Activated CD4-positive, alpha-beta T cell treated with anti-CD3 and anti-CD28 coated beads for 24 hours (primary cell): ENCODE measurements around the gene GALNT9.

ENCODE experiments used
- DNase-seq, 2 donors: peaks; one replicate each; pipeline ENCODE4 v3.0.0-alpha.2; 2020; ENCODE audit warnings: low read depth in 2 of 2

GALNT9 gene

GRCh38 chr12:132170094-132170636, 159.2 kb downstream of the GALNT9 start:
- DNase-seq = no peak

GRCh38 chr12:132169376-132169775, 160.0 kb downstream of the GALNT9 start:
- no peak for DNase-seq

GRCh38 chr12:132168311-132169031, 160.9 kb downstream of the GALNT9 start:
- no peak for DNase-seq

GRCh38 chr12:132167611-132168310, 161.6 kb downstream of the GALNT9 start:
- no peak for DNase-seq

GRCh38 chr12:132166801-132167591, 162.4 kb downstream of the GALNT9 start:
- DNase-seq = no peak

- DNase-seq = no peak
Observed at GRCh38 chr12:132166093-132166492, 163.3 kb downstream of the GALNT9 start.

GRCh38 chr12:132165584-132165983, 163.8 kb downstream of the GALNT9 start:
- no peak for DNase-seq

GRCh38 chr12:132164426-132164825, 165.0 kb downstream of the GALNT9 start:
- no peak for DNase-seq

GRCh38 chr12:132163911-132164288, 165.5 kb downstream of the GALNT9 start:
- DNase-seq = no peak

GRCh38 chr12:132163041-132163910, 166.1 kb downstream of the GALNT9 start:
- no peak for DNase-seq

- DNase-seq = no peak
Observed at GRCh38 chr12:132162508-132163031, 166.8 kb downstream of the GALNT9 start.

- no peak for DNase-seq
Observed at GRCh38 chr12:132161796-132162507, 167.4 kb downstream of the GALNT9 start.

- DNase-seq = no peak
Observed at GRCh38 chr12:132161036-132161781, 168.2 kb downstream of the GALNT9 start.

GRCh38 chr12:132160601-132161035, 168.8 kb downstream of the GALNT9 start:
- DNase-seq = no peak

- DNase-seq = no peak
Observed at GRCh38 chr12:132160016-132160415, 169.4 kb downstream of the GALNT9 start.

GRCh38 chr12:132159555-132160003, 169.8 kb downstream of the GALNT9 start:
- DNase-seq = no peak

GRCh38 chr12:132158677-132159554, 170.5 kb downstream of the GALNT9 start:
- DNase-seq = no peak

GRCh38 chr12:132157733-132158409, 171.5 kb downstream of the GALNT9 start:
- no peak for DNase-seq
